ENCODE data around the gene BLTP3A.

DNA sequence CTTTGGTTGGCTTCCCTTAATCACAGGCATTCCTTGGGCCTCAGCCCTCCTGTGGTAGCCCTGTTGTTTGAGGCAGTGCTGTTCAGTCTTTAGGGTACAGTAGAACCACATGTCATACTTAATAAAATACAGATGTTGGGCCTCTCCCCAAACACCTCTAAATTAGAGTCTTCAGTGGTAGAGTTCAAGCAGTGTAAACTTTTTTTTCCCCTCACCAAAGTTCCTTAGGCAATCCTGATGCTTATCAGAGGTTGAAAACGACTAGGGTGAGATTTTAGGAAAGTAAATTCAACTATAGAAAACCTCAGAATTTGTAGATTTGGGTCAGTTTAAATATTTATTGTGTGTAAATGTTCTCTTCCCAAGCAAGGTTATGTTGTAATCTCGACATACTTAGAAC, 44.6 kb downstream of the BLTP3A start:
- TF ChIP-seq SUZ12 (IDR thresholded peaks at IDR 0.05; ENCODE audit: extremely low read depth, insufficient read depth, insufficient read length) (no peak), ZNF274 (IDR thresholded peaks at IDR 0.05; ENCODE audit: low read depth, low read length) (no peak), YY1 (IDR thresholded peaks at IDR 0.05; ENCODE audit: insufficient read depth, insufficient read length) (no peak)
